ENCODE results near the gene MDM4. TPM values are rescaled to one million over a fixed set of nuclear protein-coding genes. Genes with fewer than 3 reads are reported as not detected.

The MDM4 gene
- total RNA-seq, 2 experiments from 2014 or later, result 120 to 282 TPM

Small RNA genes within 50 kb of the gene (small RNA-seq; reads per million reads assigned to genes)
- 62.4 reads per million, percentile 98 among the genes with 10 or more reads in this experiment for gene RNA5SP74

Other genes starting within 250 kb of the MDM4 start
- not detected in 2 replicates for gene PLEKHA6, start 156.5 kb upstream of the MDM4 start, total RNA-seq (2014; rRNA removed; shearing (Covaris generic))
- not detected in 2 replicates for gene PLEKHA6, start 156.5 kb upstream of the MDM4 start, total RNA-seq (2022)
- 63.5 and 72.6 TPM in 2 replicates for gene PPP1R15B, start 104.6 kb upstream of the MDM4 start, total RNA-seq (2014; rRNA removed; shearing (Covaris generic))
- 79.2 and 91.3 TPM in 2 replicates for gene PPP1R15B, start 104.6 kb upstream of the MDM4 start, total RNA-seq (2022)
- gene PIK3C2B, start 21.6 kb upstream of the MDM4 start, total RNA-seq (2014; rRNA removed; shearing (Covaris generic)), result 11.9 and 12.5 TPM in 2 replicates
- 36.3 and 43.9 TPM in 2 replicates for gene PIK3C2B, start 21.6 kb upstream of the MDM4 start, total RNA-seq (2022)
- not detected in 2 replicates for gene LRRN2, start 169.3 kb downstream of the MDM4 start, total RNA-seq (2014; rRNA removed; shearing (Covaris generic))
- gene LRRN2, start 169.3 kb downstream of the MDM4 start, total RNA-seq (2022), result not detected in 2 replicates

All from OCI-LY7 (cell line).